D721Med (cell line): ENCODE data around the gene STK38.

ENCODE experiments used
- DNase-seq: peaks from one replicate; pipeline ENCODE4 v3.0.0; 2011; ENCODE audit warnings: low spot score; ENCODE audit not compliant: insufficient read length
- FAIRE-seq: peaks from 2 replicates; lab custom pipeline; 2011; peaks lifted over from hg19 to GRCh38; lab: Jason Lieb, UNC
- TF ChIP-seq, protein P1 (sequence below): IDR thresholded peaks from 2 replicates; pipeline ENCODE4 v1.5.1; 2012; ENCODE audit warnings: mild to moderate bottlenecking, control low read depth; ENCODE audit not compliant: insufficient read depth; ENCODE audit errors: missing control alignments

STK38 gene

DNA sequence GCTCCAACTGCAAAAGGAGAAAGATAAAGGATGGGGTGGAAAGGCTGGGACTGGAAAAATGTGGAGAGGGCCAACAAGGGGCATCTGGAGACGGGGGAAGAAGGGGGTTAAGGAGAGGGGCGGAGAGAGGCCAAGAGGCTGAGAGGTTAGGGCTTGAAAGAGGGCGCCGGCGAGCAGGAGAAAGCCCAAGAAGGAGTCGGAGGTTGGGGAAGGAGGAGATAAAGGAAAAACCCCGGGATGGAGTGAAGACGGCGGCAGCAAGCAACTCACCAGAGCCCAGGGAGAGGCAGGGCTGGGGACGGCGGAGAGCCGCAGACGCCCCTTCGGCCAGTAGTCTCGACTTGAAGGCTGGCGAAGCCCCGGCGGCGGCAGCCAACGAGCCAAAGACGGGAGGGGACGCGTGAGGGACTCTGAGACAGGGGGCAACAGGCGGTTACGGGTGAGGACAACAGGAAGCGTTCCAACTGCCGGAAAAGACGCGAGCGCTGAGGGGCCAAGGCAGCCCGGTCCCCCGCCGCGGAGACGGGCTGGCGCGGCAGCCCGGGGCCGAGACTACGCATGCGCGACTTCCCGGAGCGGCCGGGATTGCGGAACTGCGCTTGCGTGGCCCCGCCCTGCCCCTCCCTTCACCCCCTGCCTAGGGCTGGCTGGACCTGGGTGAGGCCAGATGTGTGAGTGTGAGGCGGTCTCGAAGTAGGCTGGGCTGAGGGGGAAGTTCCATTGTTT is at the start of gene STK38:
Gene STK38, minus strand, starts transcription at position 560 of the 726 bp plus-strand sequence. CDS start 7,277 bp downstream, outside the sequence.
- DNase-seq (peak; percentile 88), FAIRE-seq (no peak)
- TF ChIP-seq, protein P1, sequence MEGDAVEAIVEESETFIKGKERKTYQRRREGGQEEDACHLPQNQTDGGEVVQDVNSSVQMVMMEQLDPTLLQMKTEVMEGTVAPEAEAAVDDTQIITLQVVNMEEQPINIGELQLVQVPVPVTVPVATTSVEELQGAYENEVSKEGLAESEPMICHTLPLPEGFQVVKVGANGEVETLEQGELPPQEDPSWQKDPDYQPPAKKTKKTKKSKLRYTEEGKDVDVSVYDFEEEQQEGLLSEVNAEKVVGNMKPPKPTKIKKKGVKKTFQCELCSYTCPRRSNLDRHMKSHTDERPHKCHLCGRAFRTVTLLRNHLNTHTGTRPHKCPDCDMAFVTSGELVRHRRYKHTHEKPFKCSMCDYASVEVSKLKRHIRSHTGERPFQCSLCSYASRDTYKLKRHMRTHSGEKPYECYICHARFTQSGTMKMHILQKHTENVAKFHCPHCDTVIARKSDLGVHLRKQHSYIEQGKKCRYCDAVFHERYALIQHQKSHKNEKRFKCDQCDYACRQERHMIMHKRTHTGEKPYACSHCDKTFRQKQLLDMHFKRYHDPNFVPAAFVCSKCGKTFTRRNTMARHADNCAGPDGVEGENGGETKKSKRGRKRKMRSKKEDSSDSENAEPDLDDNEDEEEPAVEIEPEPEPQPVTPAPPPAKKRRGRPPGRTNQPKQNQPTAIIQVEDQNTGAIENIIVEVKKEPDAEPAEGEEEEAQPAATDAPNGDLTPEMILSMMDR = peak; percentile 24

DNA sequence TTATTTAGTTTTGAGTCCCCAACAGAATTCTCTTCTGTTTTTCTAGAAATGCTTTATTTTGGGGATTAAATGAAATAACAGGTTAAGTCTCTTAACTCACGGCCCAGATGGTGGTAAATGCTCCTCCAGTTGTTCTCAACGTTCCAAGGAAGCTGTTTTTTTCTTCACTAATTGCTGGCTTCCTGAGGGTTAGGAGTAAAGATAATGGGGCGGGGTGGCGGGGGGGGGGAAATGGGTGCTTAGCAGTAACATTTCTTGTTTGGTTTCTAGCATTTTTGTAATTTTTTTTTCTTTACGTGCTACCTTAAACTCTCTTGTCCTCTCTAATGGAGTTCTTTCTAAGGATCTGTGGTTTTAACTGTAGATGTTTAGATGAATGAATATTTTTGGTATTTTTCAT is 49.1 kb upstream of the STK38 start:
- TF ChIP-seq, protein P1 = no peak
- DNase-seq (no peak), FAIRE-seq (no peak)

DNA sequence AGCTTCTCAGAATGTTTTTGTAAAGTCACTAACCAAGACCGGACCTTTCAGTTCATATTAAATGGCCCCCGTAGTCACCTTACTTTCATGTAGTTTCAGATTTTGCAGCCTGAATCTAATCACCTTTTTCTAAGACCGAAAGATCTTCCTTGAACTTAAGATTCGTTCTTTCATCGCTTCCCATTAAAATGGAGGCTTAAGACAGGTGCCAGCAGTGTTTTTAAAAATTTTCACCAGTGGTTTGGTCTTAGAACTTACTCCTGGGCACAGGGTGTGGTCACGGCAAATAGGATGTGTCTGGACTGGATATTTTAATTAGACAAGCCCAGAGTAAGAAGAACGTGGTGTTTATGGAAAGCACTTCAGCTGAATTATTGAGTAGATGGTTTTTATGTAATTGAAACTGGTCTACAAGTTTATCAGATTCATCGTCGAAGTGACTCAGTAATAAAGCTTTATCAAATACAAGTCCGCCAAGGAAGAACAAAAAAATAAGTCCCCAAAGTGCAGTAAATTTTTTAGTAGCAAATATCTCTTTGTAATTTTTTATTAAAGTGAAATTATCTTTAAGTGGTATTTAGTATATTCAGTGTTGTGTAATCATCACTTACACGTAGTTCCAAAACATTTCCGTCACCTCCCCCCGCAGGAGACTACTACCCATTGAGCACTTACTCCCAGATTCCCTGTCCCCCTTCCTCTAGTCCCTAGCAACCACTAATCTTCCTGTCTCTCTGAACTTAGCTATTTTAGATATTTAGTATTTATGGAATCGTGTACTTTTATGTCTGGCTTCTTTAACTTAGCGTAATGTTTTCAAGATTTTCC is 47.8 kb upstream of the STK38 start:
- FAIRE-seq (no peak), DNase-seq (no peak)
- TF ChIP-seq, protein P1 = no peak

DNA sequence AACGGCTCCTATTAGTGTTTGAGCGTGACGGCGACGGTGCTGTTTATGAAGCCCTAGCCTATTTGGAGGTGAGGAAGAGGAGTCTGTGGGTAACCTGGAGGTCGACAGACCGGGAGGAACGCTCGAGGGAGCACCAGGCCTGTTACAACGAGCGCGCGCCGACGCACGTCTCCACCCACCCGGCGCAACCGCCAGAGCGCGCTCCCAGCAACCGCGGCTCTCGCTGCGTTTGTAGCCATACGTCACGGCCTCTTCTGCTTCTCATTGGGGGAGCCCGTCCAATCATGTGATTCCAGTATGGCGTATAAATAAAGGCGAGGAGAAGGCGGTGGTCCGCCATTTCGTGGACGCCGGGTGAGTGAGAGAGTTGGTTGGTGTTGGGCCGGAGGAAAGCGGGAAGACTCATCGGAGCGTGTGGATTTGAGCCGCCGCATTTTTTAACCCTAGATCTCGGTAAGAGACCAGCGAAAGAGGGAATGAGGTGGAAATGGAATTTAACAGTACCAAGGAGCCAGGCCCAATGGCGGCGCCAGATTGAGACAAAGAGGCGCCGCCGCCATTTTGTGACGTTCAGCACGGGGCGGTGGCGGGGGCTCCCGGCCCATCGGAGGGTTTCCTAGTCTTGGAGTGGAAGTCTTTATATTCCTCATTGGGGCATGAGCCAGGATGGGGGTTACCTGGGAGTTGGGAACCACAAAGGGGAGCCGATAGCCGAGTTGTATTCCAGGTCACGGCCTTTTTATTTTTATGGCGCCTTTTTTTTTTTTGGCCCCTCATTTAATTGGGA is 46.9 kb upstream of the STK38 start, which contains the start of gene SRSF3:
Gene SRSF3, plus strand, starts transcription at position 334 of the 787 bp plus-strand sequence. CDS start 2,401 bp downstream, outside the sequence.
- no peak for FAIRE-seq
- peak; percentile 55 for DNase-seq
- TF ChIP-seq, protein P1 = peak; percentile 26

DNA sequence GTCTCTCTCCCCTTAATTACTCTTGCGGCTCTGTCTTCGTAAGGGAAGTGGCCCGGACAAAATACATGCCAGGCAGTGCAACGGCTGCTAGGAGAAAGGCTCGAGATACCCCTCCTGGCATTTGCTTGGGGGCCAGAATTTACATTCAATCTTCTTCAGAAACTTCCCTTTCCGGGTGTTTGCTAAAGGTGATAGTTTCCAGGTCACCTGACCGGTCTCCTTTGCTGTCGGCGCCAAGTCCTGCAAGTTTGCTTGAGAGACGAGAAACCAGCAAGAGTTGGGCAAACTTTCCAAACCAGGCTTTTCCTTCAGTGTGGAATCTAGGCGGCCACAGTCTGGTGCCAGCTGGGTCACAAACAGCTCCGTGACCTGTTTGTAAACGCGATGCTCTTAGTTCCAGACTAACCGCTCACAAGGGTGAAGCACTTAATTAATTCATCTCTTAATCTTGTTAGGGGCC is 46.3 kb upstream of the STK38 start:
- no peak for FAIRE-seq
- TF ChIP-seq, protein P1 = no peak
- no peak for DNase-seq

DNA sequence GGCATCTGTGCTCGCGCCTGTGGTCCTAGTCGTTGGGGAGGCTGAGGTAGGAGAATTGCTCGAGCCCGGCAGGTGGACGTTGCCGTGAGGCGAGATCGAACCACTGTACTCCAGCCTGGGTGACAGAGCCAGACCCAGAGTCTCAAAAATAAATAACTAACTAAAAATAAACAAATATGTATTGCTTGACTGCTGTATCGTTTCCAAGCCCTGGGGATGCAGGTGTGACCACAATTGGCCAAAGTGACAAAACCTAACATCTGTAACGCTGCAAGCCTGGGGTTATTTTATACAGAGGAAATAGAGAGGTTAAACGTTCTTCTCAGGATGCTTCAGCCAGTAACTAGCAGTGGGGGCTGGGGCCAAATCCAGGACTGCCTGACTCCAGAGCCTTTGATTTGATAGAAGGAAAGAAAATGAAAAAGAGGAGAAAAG is 45.0 kb upstream of the STK38 start:
- TF ChIP-seq, protein P1 = no peak
- FAIRE-seq = no peak
- no peak for DNase-seq
